ENCODE measurements around the gene ASAP3.

DNA sequence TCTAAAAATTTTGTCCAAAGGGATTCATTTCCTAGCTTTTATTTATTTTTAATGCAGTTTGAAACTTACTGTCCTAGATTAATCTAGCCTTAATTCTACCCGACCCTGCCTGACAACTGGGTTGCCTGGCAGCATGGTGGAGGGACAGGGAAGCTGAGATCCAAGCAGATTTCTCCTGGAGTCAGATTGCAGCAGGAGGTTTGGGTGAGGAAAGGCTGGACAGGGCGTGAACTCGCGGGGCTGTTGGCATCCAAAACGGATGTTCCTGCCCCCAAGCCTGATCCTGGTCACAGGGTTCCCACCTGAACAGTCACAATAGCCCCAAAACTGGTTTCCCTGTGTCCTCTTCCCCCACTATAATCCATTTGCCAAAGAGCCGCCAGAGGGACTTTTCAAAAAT is 82.7 kb downstream of the ASAP3 start:
- TF ChIP-seq, protein P1, sequence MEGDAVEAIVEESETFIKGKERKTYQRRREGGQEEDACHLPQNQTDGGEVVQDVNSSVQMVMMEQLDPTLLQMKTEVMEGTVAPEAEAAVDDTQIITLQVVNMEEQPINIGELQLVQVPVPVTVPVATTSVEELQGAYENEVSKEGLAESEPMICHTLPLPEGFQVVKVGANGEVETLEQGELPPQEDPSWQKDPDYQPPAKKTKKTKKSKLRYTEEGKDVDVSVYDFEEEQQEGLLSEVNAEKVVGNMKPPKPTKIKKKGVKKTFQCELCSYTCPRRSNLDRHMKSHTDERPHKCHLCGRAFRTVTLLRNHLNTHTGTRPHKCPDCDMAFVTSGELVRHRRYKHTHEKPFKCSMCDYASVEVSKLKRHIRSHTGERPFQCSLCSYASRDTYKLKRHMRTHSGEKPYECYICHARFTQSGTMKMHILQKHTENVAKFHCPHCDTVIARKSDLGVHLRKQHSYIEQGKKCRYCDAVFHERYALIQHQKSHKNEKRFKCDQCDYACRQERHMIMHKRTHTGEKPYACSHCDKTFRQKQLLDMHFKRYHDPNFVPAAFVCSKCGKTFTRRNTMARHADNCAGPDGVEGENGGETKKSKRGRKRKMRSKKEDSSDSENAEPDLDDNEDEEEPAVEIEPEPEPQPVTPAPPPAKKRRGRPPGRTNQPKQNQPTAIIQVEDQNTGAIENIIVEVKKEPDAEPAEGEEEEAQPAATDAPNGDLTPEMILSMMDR (IDR thresholded peaks at IDR 0.05), result no peak
- no peak for TF ChIP-seq POLR2A (IDR thresholded peaks at IDR 0.05)

Measured in adrenal gland (tissue), 5 donors.